NB4 (cell line): ENCODE data around the gene POLR3B.

Source experiments
- DNase-seq: peaks from one replicate; pipeline ENCODE4 v3.0.0; 2010; ENCODE audit warnings: low read depth
- H3K4me3 ChIP-seq: one replicate; pipeline ENCODE4 v1.5.1; 2011; ENCODE audit warnings: mild to moderate bottlenecking, low read depth, low read length, moderate library complexity
- MYC ChIP-seq: IDR thresholded peaks from 2 replicates; pipeline ENCODE4 v1.6.1; 2011; ENCODE audit warnings: low read depth, low read length
- POLR2A ChIP-seq: IDR thresholded peaks from 2 replicates; pipeline ENCODE4 v1.6.1; 2011; ENCODE audit warnings: mild to moderate bottlenecking; ENCODE audit not compliant: insufficient read length; ENCODE audit errors: extremely low read depth
- TF ChIP-seq, protein P1 (sequence below): IDR thresholded peaks from one replicate; pipeline ENCODE4 v1.5.1; 2012; ENCODE audit warnings: low read depth, low read length
- TF ChIP-seq, protein P2 (sequence below): IDR thresholded peaks from 2 replicates; pipeline ENCODE4 v1.6.1; 2011; ENCODE audit warnings: low read depth, low read length

Gene POLR3B

DNA sequence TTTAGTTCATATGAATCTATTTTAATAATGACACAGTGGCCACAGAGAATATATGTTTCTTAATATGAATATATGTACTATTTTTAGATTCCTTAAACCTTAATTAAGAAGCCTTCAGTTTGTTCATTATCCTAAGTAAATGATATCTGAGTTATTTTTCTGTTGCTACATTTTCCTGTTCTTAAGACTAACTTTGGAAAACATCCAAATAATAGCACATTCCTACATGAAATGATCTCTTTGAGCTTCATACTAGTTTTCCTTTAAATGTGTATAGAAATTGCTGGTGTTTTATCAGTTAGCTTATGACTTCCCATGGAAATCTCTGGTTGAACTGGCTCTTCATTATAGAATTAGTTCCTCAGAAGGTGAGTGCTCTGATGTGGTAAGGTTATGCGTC is 72.1 kb downstream of the POLR3B start:
- TF ChIP-seq MYC = no peak
- TF ChIP-seq, protein P1, sequence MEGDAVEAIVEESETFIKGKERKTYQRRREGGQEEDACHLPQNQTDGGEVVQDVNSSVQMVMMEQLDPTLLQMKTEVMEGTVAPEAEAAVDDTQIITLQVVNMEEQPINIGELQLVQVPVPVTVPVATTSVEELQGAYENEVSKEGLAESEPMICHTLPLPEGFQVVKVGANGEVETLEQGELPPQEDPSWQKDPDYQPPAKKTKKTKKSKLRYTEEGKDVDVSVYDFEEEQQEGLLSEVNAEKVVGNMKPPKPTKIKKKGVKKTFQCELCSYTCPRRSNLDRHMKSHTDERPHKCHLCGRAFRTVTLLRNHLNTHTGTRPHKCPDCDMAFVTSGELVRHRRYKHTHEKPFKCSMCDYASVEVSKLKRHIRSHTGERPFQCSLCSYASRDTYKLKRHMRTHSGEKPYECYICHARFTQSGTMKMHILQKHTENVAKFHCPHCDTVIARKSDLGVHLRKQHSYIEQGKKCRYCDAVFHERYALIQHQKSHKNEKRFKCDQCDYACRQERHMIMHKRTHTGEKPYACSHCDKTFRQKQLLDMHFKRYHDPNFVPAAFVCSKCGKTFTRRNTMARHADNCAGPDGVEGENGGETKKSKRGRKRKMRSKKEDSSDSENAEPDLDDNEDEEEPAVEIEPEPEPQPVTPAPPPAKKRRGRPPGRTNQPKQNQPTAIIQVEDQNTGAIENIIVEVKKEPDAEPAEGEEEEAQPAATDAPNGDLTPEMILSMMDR = no peak
- TF ChIP-seq, protein P2, sequence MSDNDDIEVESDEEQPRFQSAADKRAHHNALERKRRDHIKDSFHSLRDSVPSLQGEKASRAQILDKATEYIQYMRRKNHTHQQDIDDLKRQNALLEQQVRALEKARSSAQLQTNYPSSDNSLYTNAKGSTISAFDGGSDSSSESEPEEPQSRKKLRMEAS = no peak
- no peak for TF ChIP-seq POLR2A
- no peak for DNase-seq
- H3K4me3 ChIP-seq = no peak overlapping the region

DNA sequence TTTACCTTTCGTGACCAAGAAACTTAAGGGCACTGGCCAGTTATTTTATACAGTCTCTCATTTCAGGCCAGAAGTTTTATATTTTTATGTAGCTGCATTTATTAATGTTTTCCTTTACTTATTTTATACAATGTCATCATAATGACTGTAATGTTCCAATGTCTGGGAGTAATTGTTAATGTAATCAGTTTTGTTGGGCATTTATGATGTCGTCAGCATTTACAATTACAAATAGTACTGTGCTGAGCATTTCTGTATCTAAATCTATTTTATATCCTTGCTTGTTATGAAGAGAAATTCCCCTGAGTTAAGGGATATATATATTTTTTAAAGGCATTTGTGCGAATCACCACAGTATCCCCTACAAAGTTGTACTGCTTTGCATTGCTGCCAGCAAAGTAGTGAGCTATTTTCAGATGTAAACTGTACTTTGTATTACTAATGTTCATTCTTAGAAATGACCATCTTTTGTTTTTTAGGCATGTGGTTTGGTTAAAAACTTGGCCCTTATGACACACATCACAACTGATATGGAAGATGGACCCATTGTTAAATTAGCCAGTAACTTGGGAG is 74.4 kb downstream of the POLR3B start:
- DNase-seq = no peak
- no peak overlapping the region for H3K4me3 ChIP-seq
- no peak for TF ChIP-seq POLR2A
- TF ChIP-seq, protein P2 = no peak
- TF ChIP-seq, protein P1 = no peak
- TF ChIP-seq MYC = no peak

DNA sequence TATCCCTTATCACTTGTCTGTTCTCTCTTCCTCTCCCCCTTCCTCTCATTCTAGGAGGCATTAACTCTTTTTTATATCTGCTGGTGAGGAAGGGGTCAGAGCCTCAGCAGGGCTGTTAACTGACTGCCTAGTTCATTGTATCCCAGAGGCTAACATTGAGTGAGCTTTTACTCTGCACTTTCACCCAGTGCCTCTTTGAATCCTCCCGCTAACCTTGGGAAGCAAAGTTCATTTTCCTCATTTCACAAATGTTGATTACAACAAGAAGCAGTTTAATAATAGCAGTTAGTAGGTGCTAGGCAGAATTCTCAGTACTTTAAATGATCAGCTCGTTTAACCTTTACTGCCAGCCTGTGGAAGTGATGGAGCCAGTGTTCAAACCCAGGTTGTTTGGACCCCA is 75.5 kb downstream of the POLR3B start:
- TF ChIP-seq, protein P1 = no peak
- TF ChIP-seq, protein P2 = no peak
- TF ChIP-seq POLR2A (no peak), MYC (no peak)
- no peak overlapping the region for H3K4me3 ChIP-seq
- no peak for DNase-seq

DNA sequence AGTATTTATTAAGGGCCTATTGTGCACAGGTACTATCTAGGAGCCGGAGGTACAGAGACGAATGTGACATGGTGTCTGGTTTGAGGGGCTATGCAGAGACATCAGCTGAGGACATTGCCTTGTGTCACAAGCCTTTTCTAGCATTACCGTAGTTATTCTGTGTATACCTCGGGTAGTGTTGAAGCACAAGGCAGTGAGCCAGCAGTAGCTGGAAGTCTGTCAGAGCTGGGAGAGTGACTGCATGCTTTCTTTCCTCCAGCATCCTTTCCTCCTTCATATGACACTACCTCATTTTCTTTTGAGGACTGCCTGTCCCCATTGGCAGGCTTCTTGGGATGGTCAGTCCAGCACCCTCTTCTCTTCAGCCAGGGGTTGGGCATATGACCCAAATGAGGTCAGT is 77.0 kb downstream of the POLR3B start:
- no peak for TF ChIP-seq MYC
- TF ChIP-seq, protein P2 = no peak
- no peak for TF ChIP-seq POLR2A
- TF ChIP-seq, protein P1 = no peak
- H3K4me3 ChIP-seq = no peak overlapping the region
- no peak for DNase-seq

DNA sequence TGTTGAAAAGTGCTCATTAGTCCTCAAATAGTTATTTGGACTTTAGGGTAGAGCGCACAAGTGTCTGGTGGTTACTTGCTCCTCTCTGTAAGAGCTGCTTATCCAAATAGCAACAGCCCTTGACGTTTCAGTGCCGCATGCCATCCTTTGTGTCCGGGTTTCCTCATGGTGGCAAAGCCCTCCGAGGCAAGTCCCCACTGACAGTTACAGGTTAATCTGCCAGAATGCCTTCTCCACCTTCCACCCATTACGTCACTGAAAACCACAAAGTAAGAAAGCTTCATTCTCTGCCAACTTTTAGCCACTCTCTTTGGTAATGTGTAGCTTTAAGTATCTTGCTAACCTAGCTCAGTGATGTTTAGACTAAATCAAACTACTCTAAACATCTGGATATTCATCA is 78.6 kb downstream of the POLR3B start:
- no peak overlapping the region for H3K4me3 ChIP-seq
- TF ChIP-seq MYC (no peak), POLR2A (no peak)
- TF ChIP-seq, protein P1 = no peak
- TF ChIP-seq, protein P2 = no peak
- DNase-seq = no peak
